GM18907 (cell line): ENCODE results near the gene PTPN6.

ENCODE experiments used
- ATAC-seq: cut with Tn5 transposase; IDR thresholded peaks from one replicate; pipeline ENCODE4 v1.9.1; 2021; ENCODE audit warnings: mild to moderate bottlenecking, moderate library complexity; ENCODE audit not compliant: unreplicated experiment

PTPN6 gene

GRCh38 chr12:7001921-7002591 is 50.9 kb downstream of the PTPN6 start:
- ATAC-seq, result no peak

DNA sequence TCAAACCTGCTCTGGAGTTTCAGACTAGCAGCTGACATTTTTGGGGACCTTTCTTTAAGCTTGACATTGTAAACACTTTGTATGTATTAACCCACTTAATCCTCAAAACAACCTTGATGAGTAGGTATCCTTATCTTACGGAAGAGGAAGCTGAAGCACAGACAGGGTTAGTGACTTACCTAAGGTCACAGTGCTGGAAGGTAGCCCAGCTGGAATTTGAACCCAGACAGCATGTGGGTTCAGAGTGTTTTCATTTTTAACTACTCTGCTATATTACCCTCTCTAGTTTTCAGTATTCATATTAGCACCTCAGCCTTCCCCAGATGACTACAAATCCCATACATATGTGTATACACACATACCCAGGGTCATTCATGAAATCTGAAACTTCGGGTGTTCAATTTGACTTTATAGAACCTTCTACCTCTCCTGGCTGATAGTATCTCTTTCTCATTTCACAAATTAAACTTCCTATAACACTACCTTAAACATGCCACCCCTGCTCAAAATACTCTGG is 53.2 kb downstream of the PTPN6 start:
- ATAC-seq, result no peak

- ATAC-seq, result no peak
These were observed 53.7 kb downstream of the PTPN6 start for GRCh38 chr12:7004840-7005239.

GRCh38 chr12:7005311-7005710 is 54.2 kb downstream of the PTPN6 start:
- ATAC-seq, result no peak

DNA sequence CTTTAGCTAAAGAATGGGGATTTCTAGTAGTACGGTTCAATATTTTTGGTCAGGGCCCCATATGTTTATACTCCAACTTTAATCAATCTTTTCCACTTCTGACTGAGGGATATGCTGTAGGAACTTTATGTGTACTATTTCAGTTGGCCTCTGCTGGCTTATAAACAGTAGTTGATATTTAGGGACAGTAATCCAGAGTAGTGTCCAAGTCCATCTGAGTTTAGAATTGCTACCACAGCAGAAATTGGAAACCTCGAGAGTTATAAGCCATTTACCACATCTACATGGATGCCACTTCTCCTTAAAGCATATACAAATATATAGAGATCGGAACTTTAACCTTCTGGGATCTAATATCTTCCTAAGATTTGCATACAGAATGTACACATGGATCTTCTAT is 55.5 kb downstream of the PTPN6 start:
- no peak for ATAC-seq

GRCh38 chr12:7008864-7009263 is 57.7 kb downstream of the PTPN6 start:
- no peak for ATAC-seq

DNA sequence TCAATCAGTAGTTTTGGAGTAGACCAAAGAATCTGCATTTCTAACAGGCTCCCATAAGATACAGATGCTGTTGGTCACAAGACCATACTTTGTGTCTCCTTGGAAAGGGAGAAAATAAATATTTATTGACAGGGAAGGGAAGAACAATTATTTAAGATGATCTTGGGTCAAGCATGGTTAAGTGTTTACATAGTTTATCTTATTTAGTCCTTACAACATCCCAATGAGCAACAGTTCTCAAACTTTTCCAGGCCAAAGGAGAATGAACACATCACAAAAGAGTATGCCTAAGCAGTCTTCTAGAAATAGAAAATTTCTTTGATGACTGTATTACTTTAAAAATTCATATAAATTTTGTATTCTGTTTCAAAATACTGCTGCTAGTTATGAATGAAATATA is 58.4 kb downstream of the PTPN6 start:
- ATAC-seq, result no peak
